22Rv1 (cell line): ENCODE data around the gene PKD2L1.

Experiments used
- H3K27ac ChIP-seq: fragments of 450-650 bp; 2 replicates; pipeline ENCODE4 v1.5.1; 2017
- ZFX ChIP-seq: fragments of 450-650 bp; IDR thresholded peaks from 2 replicates; pipeline ENCODE4 v1.6.1; 2017; ENCODE audit warnings: antibody characterized with exemption, borderline replicate concordance
- TF ChIP-seq, protein P1 (sequence below): fragments of 450-650 bp; IDR thresholded peaks from 2 replicates; pipeline ENCODE4 v1.5.1; 2017; ENCODE audit warnings: mild to moderate bottlenecking

The PKD2L1 gene

GRCh38 chr10:100330079-100330478 lies at the start of gene PKD2L1:
PKD2L1 (minus strand) TSS chr10:100330228; CDS start chr10:100330103, 125 bp downstream.
- TF ChIP-seq, protein P1, sequence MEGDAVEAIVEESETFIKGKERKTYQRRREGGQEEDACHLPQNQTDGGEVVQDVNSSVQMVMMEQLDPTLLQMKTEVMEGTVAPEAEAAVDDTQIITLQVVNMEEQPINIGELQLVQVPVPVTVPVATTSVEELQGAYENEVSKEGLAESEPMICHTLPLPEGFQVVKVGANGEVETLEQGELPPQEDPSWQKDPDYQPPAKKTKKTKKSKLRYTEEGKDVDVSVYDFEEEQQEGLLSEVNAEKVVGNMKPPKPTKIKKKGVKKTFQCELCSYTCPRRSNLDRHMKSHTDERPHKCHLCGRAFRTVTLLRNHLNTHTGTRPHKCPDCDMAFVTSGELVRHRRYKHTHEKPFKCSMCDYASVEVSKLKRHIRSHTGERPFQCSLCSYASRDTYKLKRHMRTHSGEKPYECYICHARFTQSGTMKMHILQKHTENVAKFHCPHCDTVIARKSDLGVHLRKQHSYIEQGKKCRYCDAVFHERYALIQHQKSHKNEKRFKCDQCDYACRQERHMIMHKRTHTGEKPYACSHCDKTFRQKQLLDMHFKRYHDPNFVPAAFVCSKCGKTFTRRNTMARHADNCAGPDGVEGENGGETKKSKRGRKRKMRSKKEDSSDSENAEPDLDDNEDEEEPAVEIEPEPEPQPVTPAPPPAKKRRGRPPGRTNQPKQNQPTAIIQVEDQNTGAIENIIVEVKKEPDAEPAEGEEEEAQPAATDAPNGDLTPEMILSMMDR, result no peak
- no peak for TF ChIP-seq ZFX
- H3K27ac ChIP-seq, result no peak within 1 kb of the TSS

DNA sequence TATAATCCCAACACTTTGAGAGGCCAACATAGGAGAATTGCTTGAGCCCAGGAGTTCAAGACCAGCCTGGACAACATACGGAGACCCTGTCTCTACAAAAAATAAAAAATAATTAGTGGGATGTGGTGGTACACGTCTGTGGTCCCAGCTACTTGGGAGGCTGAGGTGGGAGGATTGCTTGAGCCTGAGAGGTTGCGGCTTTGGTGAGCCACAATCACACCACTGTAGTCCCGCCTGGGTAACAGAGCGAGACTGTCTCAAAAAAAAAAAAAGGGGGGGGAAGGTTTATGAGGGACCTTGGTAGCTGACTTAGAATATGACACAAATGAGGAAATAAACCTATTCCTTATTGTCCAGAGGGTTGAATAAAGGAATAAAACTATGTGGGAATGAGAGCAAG lies 47.8 kb upstream of the PKD2L1 start:
- H3K27ac ChIP-seq, result peak overlapping the region; percentile 40

GRCh38 chr10:100376656-100377055 lies 46.6 kb upstream of the PKD2L1 start:
- H3K27ac ChIP-seq, result peak overlapping the region; percentile 37

More for the DNA sequence above, 47.8 kb upstream of the PKD2L1 start:
- TF ChIP-seq ZFX, result no peak
- TF ChIP-seq, protein P1, result no peak

GRCh38 chr10:100374677-100375353 lies 44.8 kb upstream of the PKD2L1 start:
- H3K27ac ChIP-seq, result peak overlapping the region; percentile 100

- TF ChIP-seq ZFX, result no peak
- TF ChIP-seq, protein P1, result no peak
- H3K27ac ChIP-seq, result peak overlapping the region; percentile 100
Observed at GRCh38 chr10:100374200-100374655, 44.2 kb upstream of the PKD2L1 start.

GRCh38 chr10:100373298-100374199 lies 43.5 kb upstream of the PKD2L1 start:
- peak overlapping the region; percentile 100 for H3K27ac ChIP-seq
- no peak for TF ChIP-seq ZFX
- TF ChIP-seq, protein P1, result no peak

DNA sequence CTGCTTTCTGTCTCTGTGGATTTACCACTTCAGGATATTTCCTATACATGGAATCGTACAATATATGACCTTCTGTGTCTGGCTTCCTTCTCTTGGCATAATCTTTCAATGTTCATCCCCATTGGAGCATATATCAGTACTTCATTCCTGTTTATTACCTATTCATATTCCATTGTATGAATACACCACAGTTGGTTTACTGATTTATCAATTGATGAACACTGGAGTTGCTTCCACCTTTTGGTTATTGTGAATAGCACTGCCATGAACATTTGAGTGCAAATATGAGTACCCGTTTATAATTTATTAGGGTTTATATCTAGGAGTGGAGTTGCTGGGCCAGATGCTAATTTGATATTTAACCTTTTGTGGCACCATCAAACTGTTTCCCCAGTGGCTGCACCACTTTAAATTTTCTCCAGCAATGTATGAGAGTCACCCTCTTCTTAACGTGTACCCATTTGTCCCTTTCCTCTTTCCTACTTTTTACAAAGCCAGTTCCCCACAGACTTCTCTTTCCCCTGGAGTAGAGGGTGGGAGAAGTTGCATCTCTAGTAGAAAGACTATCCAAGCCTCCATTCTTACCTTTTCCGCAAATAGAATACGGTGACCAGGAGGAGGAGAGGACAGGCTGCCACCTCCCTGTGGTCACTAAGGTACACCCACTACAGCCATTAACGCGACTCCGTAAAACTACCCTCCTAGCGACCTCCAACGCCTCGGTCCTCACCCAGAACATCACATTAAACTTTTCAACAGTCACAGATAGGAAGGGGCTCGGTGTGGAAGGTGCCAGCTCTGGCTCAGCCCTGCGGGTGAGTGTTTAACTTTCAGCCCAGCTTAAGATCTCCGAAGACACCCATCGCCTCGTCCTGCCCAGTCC lies 42.6 kb upstream of the PKD2L1 start:
- no peak for TF ChIP-seq ZFX
- TF ChIP-seq, protein P1, result no peak
- H3K27ac ChIP-seq, result peak overlapping the region; percentile 100
